Measurements from ENCODE around the gene STUB1.

Gene STUB1

GRCh38 chr16:644556-644955 lies 35.7 kb upstream of the STUB1 start:
- in situ Hi-C loops (cut with MboI; ENCODE audit: low sequenced_read_pairs, unreplicated experiment): no loop called here
- DNase-seq (ENCODE audit: low spot score): no peak
- no peak for TF ChIP-seq CTCF (IDR thresholded peaks at IDR 0.05; ENCODE audit: borderline replicate concordance, control extremely low read depth, extremely low read depth, insufficient read depth, missing control alignments)

GRCh38 chr16:645852-646678 lies 34.1 kb upstream of the STUB1 start:
- no peak for TF ChIP-seq CTCF (IDR thresholded peaks at IDR 0.05; ENCODE audit: borderline replicate concordance, control extremely low read depth, extremely low read depth, insufficient read depth, missing control alignments)
- in situ Hi-C loops (cut with MboI; ENCODE audit: low sequenced_read_pairs, unreplicated experiment): no loop called here
- DNase-seq (ENCODE audit: low spot score): no peak

- in situ Hi-C loops (cut with MboI; ENCODE audit: low sequenced_read_pairs, unreplicated experiment): no loop called here
- TF ChIP-seq CTCF (IDR thresholded peaks at IDR 0.05; ENCODE audit: borderline replicate concordance, control extremely low read depth, extremely low read depth, insufficient read depth, missing control alignments): no peak
- no peak for DNase-seq (ENCODE audit: low spot score)
Observed at GRCh38 chr16:646679-647172, 33.5 kb upstream of the STUB1 start.

GRCh38 chr16:647173-647902 lies 32.9 kb upstream of the STUB1 start:
- no peak for DNase-seq (ENCODE audit: low spot score)
- in situ Hi-C loops (cut with MboI; ENCODE audit: low sequenced_read_pairs, unreplicated experiment): no loop called here
- TF ChIP-seq CTCF (IDR thresholded peaks at IDR 0.05; ENCODE audit: borderline replicate concordance, control extremely low read depth, extremely low read depth, insufficient read depth, missing control alignments): no peak

- in situ Hi-C loops (cut with MboI; ENCODE audit: low sequenced_read_pairs, unreplicated experiment): no loop called here
- DNase-seq (ENCODE audit: low spot score): peak; percentile 81
- peak; percentile 83 for TF ChIP-seq CTCF (IDR thresholded peaks at IDR 0.05; ENCODE audit: borderline replicate concordance, control extremely low read depth, extremely low read depth, insufficient read depth, missing control alignments)
Observed at GRCh38 chr16:648071-648780, 32.0 kb upstream of the STUB1 start.
